HUES6 (cell line): ENCODE data around the gene DDAH1.
A peak's percentile ranks its signal among the peaks of the same experiment; 100 is the strongest.

Source experiments
- H3K27ac ChIP-seq: 2 replicates; pipeline ENCODE4 v1.7.0; 2013; ENCODE audit warnings: low read depth, mild to moderate bottlenecking, low read length, inconsistent platforms
- H3K27me3 ChIP-seq: 2 replicates; pipeline ENCODE4 v1.6.1; 2013; ENCODE audit warnings: low read length; ENCODE audit not compliant: control insufficient read depth, insufficient read depth
- H3K36me3 ChIP-seq: 2 replicates; pipeline ENCODE4 v1.6.1; 2013; ENCODE audit warnings: low read length; ENCODE audit not compliant: control insufficient read depth, insufficient read depth
- H3K4me1 ChIP-seq: 2 replicates; pipeline ENCODE4 v1.6.1; 2013; ENCODE audit warnings: low read length; ENCODE audit not compliant: control insufficient read depth, insufficient read depth
- H3K4me3 ChIP-seq: 2 replicates; pipeline ENCODE4 v1.5.1; 2013; ENCODE audit warnings: low read depth, low read length
- H3K9ac ChIP-seq: one replicate; pipeline ENCODE4 v1.6.1; 2013; ENCODE audit warnings: mild to moderate bottlenecking, low read length
- H3K9me3 ChIP-seq: 2 replicates; pipeline ENCODE4 v1.6.1; 2013; ENCODE audit warnings: low read depth, low read length; ENCODE audit not compliant: control insufficient read depth, insufficient read depth

DDAH1 gene

DNA sequence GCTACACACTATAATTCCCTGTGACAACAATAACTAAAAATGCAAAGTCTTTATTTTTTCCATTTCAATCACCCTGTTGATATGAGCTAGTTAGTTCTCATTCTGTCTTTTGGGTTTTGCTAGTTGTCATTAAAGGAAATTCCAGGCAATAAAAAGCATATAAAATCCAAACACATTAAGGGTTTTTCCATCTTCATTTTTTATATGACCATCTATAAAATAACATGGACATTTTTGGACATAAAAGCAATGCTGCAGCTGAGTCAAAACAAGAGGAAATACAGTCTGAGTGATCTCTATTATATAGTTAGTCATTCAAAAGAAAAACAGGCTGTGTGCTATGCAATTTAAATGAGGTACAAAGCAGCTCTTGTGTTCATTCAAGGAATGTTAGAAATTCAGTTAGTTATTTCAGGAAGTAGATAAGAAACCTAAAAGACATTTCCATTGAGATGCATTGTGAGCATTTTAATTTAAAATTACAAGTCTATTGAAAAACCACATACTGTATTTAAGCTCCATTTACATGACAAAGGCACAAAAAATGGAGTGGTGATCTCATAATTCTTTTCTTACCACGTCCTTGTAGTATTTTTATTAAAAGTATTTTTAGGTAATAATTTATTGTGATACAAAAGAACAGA, 121.2 kb downstream of the DDAH1 start:
- Histone ChIP-seq H3K27me3 (no peaks in the 10 kb centered on the region), H3K9ac (peak overlapping the region; percentile 37), H3K4me3 (no peak overlapping the region), H3K36me3 (0 out of 2 replicates have a peak, but pooled peaks cover 5% of the 10 kb centered on the region), H3K9me3 (no peaks in the 10 kb centered on the region), H3K4me1 (peaks cover 49% of the 10 kb centered on the region), H3K27ac (peak overlapping the region; percentile 73)

DNA sequence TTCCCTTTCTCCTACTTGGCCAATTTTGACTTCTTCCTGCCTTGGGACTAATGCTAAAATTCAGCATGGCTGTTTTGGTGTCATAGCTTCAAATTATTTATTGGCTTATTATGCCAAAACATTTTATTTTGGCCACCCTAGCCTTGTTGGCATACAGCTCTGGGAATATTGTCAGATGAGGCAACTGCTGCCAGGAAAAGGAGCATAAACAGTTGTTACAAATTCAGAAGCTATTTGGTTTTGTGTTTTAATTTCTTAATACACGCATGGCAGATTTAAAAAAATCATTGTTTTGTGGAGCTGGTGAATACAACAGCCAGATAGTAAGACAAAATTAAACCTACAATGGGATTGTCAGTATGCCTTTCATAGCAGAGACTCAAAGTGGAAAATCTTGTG, 121.7 kb downstream of the DDAH1 start:
- Histone ChIP-seq H3K4me1 (peaks cover 49% of the 10 kb centered on the region), H3K9me3 (no peaks in the 10 kb centered on the region), H3K27ac (peak overlapping the region; percentile 73), H3K4me3 (no peak overlapping the region), H3K27me3 (no peaks in the 10 kb centered on the region), H3K36me3 (0 out of 2 replicates have a peak, but pooled peaks cover under 1% of the 10 kb centered on the region), H3K9ac (peak overlapping the region; percentile 37)

DNA sequence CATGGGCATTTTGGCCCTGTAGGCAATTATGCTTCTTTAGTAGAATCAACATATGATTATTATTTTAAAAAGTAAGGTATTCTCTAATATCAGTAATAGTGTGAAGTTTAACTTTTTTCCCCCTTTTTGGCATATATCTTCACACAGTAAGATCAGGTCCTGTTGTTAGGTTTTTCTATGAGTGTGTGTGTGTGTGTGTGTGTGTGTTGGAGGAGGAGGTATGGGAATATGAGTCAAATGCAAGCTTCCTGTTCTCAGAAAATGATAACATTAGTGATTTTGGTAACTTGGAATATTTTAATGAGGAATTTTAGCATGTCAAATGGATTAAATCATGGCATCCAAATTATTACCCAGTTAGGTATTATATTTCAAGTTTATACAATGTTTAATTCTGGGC, 122.8 kb downstream of the DDAH1 start:
- Histone ChIP-seq H3K4me1 (peaks cover 49% of the 10 kb centered on the region), H3K9ac (no peak overlapping the region), H3K27ac (no peak overlapping the region), H3K4me3 (no peak overlapping the region), H3K9me3 (no peaks in the 10 kb centered on the region), H3K36me3 (no peaks in the 10 kb centered on the region), H3K27me3 (no peaks in the 10 kb centered on the region)

DNA sequence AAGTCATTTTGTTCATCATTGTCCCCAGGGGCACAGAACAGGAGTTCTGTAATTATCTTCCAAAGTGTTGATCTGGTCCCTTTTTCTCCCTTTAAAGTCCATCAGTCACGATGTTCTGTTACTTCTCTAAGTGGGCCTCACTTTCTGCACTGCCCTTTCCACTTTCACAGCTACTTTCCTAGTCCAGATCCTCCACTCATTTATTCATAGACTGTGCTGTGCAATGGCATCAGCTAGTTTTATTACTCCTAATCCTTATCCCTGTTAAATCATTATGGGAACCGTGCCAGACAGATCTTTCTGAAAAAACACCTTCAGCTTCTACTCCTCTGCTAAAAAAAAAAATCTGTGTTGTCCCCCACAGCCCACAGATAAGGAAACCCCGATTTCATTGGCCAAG, 124.5 kb downstream of the DDAH1 start:
- Histone ChIP-seq H3K27me3 (no peaks in the 10 kb centered on the region), H3K4me1 (peaks cover 49% of the 10 kb centered on the region), H3K27ac (no peak overlapping the region), H3K4me3 (no peak overlapping the region), H3K36me3 (no peaks in the 10 kb centered on the region), H3K9ac (no peak overlapping the region), H3K9me3 (no peaks in the 10 kb centered on the region)

DNA sequence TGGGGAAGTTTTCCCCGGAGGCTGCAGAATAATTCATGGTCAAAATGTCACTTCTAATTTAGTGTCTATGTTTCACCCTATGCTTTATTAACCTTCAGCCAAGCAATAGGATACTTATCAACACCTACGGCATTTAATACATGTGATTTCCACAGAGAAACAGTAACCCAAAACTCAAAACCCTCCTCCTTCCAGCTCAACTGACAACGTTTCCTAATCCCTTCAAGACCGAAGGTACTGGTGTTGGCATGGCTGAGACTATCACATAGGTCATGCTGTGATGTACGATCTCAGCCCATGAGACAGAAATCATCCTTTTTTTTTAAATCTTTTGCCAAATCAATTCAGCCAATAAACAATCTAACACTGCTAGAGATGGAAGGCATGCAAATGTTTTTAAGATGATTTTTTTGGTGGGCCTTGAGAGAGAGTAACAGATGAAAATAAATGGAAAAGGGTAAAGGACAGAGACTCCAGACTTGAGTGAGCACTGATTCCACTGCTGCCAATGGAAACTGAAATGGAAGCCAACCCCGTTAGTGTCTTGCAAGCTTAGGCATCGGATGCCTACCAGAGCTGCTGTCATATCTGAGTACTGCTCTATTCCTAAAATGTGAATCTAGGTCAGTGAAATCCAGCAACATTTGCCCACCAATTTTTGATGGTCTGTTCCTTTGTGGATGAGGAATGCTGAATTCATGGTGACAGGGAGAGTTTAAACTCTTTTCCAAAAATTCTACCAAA, 125.1 kb downstream of the DDAH1 start:
- no peak overlapping the region for H3K4me3 ChIP-seq
- no peak overlapping the region for H3K9ac ChIP-seq
- no peak overlapping the region for H3K27ac ChIP-seq
- H3K9me3 ChIP-seq: no peaks in the 10 kb centered on the region
- H3K36me3 ChIP-seq: no peaks in the 10 kb centered on the region
- no peaks in the 10 kb centered on the region for H3K27me3 ChIP-seq
- peaks cover 43% of the 10 kb centered on the region for H3K4me1 ChIP-seq

DNA sequence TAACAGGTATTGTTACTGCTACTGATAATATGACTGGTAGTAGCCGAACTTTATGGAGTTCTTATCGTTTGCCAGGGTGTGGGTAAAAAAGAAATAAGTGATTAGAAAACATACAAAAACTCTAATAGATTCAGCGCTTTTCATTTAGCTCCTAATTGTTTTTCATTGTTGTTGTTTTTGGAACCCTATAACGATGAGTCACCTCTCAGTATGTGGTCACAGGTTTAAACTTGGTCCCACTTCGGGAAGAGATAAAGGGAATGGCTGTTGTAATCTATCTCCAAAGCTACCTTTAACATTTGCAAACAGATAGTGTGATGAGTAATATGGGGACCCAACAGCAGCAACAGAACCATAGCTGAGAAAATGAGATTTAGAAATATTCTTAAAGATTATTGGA, 125.9 kb downstream of the DDAH1 start:
- Histone ChIP-seq H3K36me3 (no peaks in the 10 kb centered on the region), H3K27ac (no peak overlapping the region), H3K9ac (no peak overlapping the region), H3K4me1 (peaks cover 37% of the 10 kb centered on the region), H3K9me3 (no peaks in the 10 kb centered on the region), H3K27me3 (no peaks in the 10 kb centered on the region), H3K4me3 (no peak overlapping the region)

DNA sequence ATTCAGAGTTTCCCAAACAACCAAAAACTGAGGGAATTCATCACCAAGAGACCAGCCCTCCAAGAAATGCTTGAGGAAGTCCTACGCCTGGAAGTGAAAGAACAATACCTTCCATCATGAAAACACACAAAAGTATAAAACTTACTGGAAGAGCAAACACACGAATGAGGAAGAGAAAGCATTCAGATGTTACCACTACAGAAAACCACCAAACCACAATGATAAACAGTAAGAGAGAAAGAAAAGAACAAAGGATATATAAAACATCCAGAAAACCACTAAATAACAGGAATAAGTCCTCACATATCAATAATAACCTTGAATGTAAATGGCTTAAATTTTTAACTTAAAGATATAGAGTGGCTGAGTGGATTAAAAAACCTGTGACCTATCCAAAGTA, 130.0 kb downstream of the DDAH1 start:
- H3K36me3 ChIP-seq: no peaks in the 10 kb centered on the region
- no peak overlapping the region for H3K4me3 ChIP-seq
- H3K9me3 ChIP-seq: no peaks in the 10 kb centered on the region; the same call in 1 of the 2 replicates
- H3K9ac ChIP-seq: no peak overlapping the region
- H3K4me1 ChIP-seq: peaks cover 22% of the 10 kb centered on the region
- no peak overlapping the region for H3K27ac ChIP-seq
- H3K27me3 ChIP-seq: no peaks in the 10 kb centered on the region

DNA sequence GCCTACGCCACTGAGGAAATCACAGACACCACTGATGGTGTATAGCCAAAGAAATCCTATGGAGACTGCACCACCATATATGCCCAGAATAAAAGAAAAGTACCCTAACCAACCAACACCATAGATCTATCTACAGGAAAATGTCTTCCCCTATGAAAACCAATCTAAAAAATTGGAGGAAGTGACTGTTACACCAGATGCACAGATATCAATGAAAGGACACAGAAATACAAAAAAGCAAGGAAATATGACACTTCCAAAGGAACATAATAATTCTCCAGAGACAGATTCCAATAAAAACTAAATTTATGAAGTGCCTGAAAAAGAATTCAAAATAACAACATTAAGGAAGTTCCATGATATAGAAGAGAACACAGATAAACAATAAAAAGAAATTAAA, 131.8 kb downstream of the DDAH1 start:
- Histone ChIP-seq H3K4me3 (no peak overlapping the region), H3K9ac (no peak overlapping the region), H3K9me3 (no peaks in the 10 kb centered on the region; the same call in 1 of the 2 replicates), H3K27ac (no peak overlapping the region), H3K36me3 (no peaks in the 10 kb centered on the region), H3K4me1 (peaks cover 29% of the 10 kb centered on the region), H3K27me3 (no peaks in the 10 kb centered on the region)

DNA sequence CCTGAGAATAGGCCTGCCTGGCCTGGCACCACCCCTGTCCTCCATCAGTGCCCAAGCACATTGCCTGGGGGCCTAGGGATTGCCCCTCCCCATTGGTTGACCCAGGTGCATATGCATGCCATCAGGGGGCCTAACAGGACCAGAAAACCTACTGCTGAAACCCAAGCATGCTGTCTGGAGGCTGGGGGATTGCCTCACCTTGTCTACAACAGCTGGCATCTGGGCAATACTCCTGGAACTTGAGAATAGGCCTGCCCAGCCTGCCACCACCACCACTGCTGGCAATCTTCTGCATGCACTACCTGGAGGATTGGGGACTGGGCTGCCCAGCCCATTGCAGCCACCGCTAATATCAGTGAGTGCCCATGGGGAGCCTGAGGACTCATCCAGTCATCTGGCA, 132.4 kb downstream of the DDAH1 start:
- no peaks in the 10 kb centered on the region; the same call in 1 of the 2 replicates for H3K9me3 ChIP-seq
- H3K27me3 ChIP-seq: no peaks in the 10 kb centered on the region
- no peaks in the 10 kb centered on the region for H3K36me3 ChIP-seq
- H3K4me1 ChIP-seq: peaks cover 31% of the 10 kb centered on the region
- no peak overlapping the region for H3K4me3 ChIP-seq
- H3K27ac ChIP-seq: no peak overlapping the region
- no peak overlapping the region for H3K9ac ChIP-seq

DNA sequence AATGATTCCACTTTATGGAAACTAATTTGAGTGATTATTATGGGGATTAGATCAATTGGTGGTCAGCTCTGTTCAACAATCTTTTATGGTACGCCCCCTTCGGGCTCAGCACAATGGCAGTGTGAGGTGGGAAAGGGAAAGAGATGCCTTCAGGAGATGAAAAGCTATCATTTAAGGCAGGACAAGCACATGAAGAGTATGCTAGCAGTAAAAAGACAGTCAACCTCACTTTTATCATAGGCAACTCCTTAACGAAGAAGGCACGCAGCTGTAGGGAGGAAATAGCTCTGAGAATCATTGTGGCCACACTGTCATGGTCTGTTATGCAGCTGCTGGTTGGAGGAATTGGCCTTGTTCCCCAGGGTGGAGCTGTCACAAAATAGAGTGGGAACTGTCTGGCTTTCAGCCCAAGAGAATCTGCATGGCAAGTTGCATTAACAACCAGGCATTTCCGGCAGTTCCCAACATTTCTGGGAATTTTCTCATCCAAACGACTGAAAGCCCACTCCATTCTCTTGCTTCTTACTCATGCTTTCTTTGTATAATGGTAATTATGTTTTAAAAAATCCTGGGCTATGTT, 134.2 kb downstream of the DDAH1 start:
- Histone ChIP-seq H3K36me3 (no peaks in the 10 kb centered on the region), H3K27ac (peak overlapping the region; percentile 63; the same call in 1 of the 2 replicates), H3K9me3 (no peaks in the 10 kb centered on the region; the same call in 1 of the 2 replicates), H3K4me3 (no peak overlapping the region), H3K9ac (no peak overlapping the region), H3K4me1 (peaks cover 34% of the 10 kb centered on the region), H3K27me3 (no peaks in the 10 kb centered on the region)

DNA sequence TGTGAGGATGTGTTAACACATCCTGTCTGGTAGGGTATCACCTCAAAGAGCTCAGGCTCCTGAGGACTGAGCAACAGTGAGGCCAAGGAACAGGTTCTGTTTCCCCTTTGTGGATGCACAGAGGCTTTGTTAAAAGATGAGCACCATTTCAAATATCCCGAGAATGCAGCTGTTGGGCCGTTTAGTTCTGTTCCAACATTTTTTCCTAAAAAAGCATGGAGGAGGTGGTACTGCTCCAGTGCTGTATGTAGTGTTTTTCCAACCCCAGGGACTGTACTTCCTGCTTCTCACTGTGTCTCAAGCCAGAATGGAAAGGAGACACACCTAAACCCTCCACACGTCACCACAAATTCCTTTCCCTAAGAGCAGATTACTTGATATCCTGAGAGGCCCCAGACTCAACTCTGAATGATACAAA, 134.7 kb downstream of the DDAH1 start:
- no peaks in the 10 kb centered on the region for H3K27me3 ChIP-seq
- H3K9ac ChIP-seq: no peak overlapping the region
- peak overlapping the region; percentile 63; the same call in 1 of the 2 replicates for H3K27ac ChIP-seq
- H3K4me3 ChIP-seq: no peak overlapping the region
- peaks cover 35% of the 10 kb centered on the region for H3K4me1 ChIP-seq
- H3K36me3 ChIP-seq: no peaks in the 10 kb centered on the region
- no peaks in the 10 kb centered on the region; the same call in 1 of the 2 replicates for H3K9me3 ChIP-seq
